ENCODE results near the gene TDRD10.

Gene TDRD10

DNA sequence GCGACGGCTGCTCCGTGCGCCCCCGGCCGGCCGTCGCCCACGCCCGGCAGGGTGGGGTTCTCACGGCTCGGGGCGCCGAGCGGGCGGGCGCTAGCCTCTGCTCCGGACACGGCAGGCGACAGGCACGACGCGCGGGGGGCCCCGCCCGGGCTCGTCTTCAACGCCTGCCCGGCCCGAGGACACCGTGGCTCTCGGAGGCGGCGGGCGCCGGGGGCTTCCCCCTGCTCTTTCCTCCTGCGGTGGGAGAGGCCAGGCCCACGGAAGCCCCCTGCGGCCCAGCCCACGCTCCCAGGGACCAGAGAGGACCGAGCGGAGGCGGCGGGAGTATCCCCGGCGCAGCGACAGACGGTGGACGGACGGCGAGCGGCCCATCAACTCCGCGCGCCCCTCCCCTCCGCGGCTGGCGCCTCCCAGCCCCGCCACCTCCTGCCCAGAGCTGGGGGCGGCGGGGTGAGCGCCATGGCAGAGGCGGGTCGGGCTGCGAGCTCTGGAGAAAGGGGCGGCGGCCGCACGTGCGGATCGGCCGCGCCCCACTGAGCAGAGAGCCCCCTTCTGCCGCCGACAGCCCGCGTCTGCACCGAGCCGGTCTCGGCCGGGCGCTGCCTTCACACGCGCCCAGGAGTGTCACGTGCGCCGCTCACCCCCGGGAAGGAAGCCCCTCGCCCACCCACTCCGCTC lies at the start of gene TDRD10, which contains the start of gene SHE:
TSS of gene TDRD10 (plus strand) at position 154 of the 678 bp plus-strand sequence. CDS start 4,685 bp downstream, outside the sequence.
TSS of gene SHE (minus strand) at position 347 of the 678 bp plus-strand sequence. CDS start 386 bp downstream, outside the sequence.
- DNase-seq (ENCODE audit: low read depth, low spot score), result no peak

DNA sequence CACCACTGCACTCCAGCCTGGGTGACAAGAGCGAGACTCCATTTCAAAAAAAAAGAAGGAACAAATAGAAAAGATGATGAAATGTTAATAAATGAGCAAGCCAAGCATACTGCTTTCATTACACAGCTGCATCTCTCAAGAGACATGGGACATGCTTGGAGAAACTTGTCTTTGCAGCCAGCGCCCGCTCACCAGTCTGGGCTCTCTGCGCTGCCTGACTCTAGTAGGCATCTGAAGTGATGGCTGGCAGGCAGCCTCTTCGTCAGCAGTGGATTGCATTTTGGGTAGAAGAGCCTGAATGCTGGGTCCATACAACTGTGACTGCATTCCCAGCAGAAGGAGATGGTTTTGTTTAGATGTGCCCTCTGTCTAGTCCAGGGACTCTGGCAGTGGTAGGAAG lies 48.9 kb upstream of the TDRD10 start:
- no peak for DNase-seq (ENCODE audit: low read depth, low spot score)

GRCh38 chr1:154453574-154454352 lies 48.3 kb upstream of the TDRD10 start:
- DNase-seq (ENCODE audit: low read depth, low spot score), result no peak

- DNase-seq (ENCODE audit: low read depth, low spot score), result no peak
These were observed 47.5 kb upstream of the TDRD10 start for GRCh38 chr1:154454386-154455120.

- no peak for DNase-seq (ENCODE audit: low read depth, low spot score)
These were observed 45.4 kb upstream of the TDRD10 start for GRCh38 chr1:154456631-154457030.

DNA sequence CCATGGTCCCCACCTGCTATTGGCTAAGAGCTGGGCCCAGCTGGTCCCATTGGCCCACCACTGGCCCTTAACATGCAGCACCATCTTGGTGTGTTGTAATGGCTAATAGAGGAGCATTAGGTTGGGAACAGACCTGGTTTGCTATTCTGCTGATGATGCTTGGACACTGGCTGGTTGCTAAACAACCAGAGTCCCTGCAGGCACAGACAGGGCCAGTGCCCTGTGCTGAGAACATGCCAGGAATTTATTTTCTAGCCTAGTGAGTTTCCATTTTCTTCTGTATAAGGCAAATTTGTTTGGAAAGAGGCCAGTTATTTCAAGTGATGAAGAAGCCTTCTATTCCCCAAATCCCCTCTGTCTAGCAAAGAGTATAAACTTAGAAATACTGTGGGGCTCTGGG lies 42.9 kb upstream of the TDRD10 start:
- DNase-seq (ENCODE audit: low read depth, low spot score), result no peak

DNA sequence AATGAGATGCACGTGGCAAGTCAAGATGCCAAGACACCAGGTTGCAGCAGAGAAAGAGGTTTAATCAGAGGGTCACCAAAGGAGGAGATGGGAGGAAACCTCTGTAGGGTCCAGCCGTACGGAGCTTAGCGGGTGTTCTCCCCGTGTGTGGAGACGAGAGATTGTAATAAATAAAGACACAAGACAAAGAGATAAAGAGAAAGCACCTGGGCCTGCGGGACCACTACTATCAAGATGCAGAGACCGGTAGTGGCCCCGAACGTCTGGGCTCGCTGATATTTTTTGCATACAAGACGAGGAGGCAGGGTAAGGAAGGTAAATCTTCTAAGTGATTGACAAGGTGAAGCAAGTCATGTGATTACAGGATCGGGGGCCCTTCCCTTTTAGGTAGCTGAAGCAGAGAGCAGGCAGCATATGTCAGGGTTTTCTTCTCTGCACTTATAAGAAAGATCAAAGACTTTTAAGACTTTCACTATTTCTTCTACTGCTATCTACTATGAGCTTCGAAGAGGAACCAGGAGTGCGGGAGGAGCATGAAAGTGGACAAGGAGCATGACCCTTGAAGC lies 41.2 kb upstream of the TDRD10 start:
- no peak for DNase-seq (ENCODE audit: low read depth, low spot score)

- DNase-seq (ENCODE audit: low read depth, low spot score), result no peak
These were observed 38.5 kb upstream of the TDRD10 start for GRCh38 chr1:154463512-154463990.

- DNase-seq (ENCODE audit: low read depth, low spot score), result no peak
These were observed 36.3 kb upstream of the TDRD10 start for GRCh38 chr1:154465621-154466195.

GRCh38 chr1:154466206-154466605 lies 35.8 kb upstream of the TDRD10 start:
- DNase-seq (ENCODE audit: low read depth, low spot score), result no peak

- no peak for DNase-seq (ENCODE audit: low read depth, low spot score)
These were observed 35.0 kb upstream of the TDRD10 start for GRCh38 chr1:154466921-154467417.

DNA sequence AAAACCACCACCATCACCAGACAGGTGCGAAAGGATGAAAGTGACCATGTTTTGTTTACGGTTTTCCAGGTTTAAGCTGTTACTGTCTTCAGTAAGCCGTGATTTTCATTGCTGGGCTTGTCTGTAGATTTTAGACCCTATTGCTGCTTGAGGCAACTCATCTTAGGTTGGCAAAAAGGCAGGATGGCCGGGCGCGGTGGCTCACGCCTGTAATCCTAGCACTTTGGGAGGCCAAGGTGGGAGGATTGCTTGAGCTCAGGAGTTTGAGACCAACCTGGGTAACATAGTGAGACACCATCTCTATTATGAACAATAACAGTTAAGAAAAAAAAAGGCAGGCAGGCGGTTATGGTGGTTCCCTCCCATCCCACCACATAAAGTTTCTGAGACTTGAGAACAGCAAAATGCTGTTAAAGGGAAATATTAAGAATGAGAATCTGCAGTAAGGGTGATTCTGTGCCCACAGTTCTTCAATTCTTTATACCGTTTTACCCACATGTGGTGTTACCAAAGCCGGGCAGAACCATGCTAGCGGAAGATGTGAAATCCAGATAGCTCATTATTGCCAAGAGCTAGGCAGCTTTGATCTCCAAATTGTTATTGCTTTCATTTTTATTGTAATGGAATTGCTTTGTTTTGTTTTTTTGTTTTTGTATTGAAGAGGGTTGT lies 34.5 kb upstream of the TDRD10 start:
- no peak for DNase-seq (ENCODE audit: low read depth, low spot score)

- DNase-seq (ENCODE audit: low read depth, low spot score), result no peak
These were observed 33.3 kb upstream of the TDRD10 start for GRCh38 chr1:154468535-154469250.

- DNase-seq (ENCODE audit: low read depth, low spot score), result no peak
These were observed 32.0 kb upstream of the TDRD10 start for GRCh38 chr1:154469844-154470560.

- DNase-seq (ENCODE audit: low read depth, low spot score), result no peak
These were observed 30.7 kb upstream of the TDRD10 start for GRCh38 chr1:154471304-154471703.

DNA sequence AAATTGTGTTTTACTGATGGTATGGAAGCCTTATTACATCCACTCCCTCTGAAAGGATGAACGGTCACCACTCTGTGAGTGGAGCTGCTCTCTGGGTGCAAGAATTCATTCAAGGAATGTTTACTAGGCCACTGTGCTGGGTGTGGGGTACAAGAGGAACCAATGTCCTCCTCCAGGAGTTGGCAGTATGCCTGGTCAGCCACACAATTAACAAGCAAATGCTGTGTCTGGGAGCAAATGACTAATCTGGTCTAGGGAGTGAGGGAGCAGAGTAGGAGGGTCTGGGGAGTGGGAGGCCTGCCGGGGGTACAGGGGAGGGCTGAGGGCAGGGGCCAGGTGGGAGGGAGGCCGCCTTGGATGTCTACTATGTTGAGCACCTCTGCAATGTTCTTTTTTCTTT lies 27.2 kb upstream of the TDRD10 start:
- DNase-seq (ENCODE audit: low read depth, low spot score), result no peak

DNA sequence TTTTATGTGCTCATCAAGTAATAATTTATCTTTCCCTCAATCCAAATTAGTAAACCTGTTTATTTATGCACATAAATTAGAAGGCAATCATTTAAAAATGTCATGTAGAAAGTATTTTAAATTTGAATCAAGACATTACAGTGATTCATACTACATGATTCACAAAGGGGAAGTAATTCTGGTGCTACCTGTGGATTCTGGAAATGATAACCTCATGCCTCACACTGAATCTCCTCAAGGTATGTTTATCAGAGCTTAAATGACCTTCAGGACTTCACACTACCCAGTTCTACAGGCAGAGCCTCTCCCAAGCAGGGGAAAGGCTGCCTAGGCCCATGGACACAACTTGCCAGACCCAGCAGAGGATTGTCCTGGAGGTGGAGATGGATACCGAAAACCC lies 25.2 kb upstream of the TDRD10 start:
- DNase-seq (ENCODE audit: low read depth, low spot score), result no peak

GRCh38 chr1:154478013-154478412 lies 24.0 kb upstream of the TDRD10 start:
- DNase-seq (ENCODE audit: low read depth, low spot score), result no peak

DNA sequence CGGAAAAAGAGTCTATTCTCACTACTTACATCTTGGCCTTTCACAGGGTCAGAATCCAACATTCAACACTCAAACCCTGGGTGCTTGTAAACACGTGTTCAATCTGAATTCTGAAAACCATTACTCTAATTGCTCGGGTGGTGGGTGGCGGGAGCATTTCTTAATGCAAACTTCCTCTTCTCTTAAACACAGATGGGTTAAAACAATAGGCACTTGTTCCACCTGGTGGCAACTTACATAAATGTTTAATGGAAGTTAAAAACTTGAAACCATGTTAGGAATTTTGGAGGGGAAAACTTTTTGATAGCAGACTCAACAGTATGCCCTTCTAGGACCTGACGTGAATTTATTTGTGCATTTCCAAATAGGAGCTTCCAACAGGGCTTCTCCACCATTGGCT lies 23.4 kb upstream of the TDRD10 start:
- DNase-seq (ENCODE audit: low read depth, low spot score), result no peak
